ENCODE measurements around the gene DUSP1. TPM values are rescaled to one million over a fixed set of nuclear protein-coding genes. Genes with fewer than 3 reads are reported as not detected.
"Not testable (repeated sequence)": the region's sequence is repeated elsewhere in the genome, so short reads cannot be mapped to it uniquely, and the experiment has no call there.

The DUSP1 gene
- total RNA-seq, 4 donors from 2014 or later: 455 to 718 (median 676) TPM

DNA sequence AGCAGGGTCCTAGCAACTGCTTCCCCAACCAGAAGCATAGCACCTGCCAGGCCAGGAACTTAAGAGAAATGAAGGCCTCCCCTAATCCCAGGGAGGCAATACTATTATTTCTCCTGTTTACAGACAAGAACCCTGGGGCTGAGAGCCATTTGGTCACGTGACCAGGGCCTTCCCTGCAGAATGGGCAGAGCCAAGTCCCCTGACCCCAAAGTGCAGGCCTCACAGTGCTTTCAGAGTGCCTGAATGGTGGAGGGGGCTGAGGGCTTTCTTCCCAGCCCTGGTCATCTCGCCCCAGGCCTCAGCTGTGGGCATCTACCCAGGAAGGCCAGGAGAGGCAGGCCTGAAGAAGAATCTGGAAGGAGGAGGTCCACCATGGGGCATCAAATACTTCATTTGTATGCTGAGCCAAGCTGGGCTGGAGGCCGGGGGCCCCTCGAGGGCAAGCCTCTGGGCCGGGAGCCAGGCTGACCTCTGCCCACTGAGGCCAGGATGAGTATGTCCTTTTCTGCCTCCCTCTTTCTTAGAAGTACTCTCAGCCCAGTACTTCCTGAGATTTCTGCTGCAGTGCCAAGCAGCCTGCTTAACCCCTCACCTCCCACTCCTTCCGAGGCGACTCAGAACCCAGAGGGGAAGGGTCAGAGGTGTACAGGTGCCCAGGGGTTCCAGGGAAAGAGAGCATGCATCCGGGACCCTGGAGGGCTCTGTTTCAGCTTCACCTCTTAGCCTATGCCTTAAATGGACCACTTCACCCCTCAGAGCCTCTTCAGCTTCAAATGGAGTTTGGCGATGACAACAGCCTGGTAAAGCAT is 18.9 kb upstream of the DUSP1 start:
- intact Hi-C loops (cut with DNase I): loop anchor here (5.0 kb wide), 1 partner anchor 67 kb away; no protein-coding TSS in a partner anchor
- peaks cover 36 to 48% (median 40%) of the 10 kb centered on the region in 4 donors for H3K4me1 ChIP-seq
- H3K36me3 ChIP-seq: no peaks in the 10 kb centered on the region
- 65% methylated on average over 7 of the region's 9 CpGs for WGBS
- H3K27ac ChIP-seq (replicated peaks in 1 of 4): peak overlapping the region; percentile 51 to 72 (median 70)
- H3K4me3 ChIP-seq: no peak overlapping the region
- no peaks in the 10 kb centered on the region for H3K27me3 ChIP-seq
- TF ChIP-seq EP300 (IDR thresholded peaks at IDR 0.05) (no peak), POLR2AphosphoS5 (IDR thresholded peaks at IDR 0.05) (no peak), POLR2A (IDR thresholded peaks at IDR 0.05; ENCODE audit: low read depth) (no peak)
- TF ChIP-seq, protein P1, sequence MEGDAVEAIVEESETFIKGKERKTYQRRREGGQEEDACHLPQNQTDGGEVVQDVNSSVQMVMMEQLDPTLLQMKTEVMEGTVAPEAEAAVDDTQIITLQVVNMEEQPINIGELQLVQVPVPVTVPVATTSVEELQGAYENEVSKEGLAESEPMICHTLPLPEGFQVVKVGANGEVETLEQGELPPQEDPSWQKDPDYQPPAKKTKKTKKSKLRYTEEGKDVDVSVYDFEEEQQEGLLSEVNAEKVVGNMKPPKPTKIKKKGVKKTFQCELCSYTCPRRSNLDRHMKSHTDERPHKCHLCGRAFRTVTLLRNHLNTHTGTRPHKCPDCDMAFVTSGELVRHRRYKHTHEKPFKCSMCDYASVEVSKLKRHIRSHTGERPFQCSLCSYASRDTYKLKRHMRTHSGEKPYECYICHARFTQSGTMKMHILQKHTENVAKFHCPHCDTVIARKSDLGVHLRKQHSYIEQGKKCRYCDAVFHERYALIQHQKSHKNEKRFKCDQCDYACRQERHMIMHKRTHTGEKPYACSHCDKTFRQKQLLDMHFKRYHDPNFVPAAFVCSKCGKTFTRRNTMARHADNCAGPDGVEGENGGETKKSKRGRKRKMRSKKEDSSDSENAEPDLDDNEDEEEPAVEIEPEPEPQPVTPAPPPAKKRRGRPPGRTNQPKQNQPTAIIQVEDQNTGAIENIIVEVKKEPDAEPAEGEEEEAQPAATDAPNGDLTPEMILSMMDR (IDR thresholded peaks at IDR 0.05): no peak
- DNase-seq (ENCODE audit: extremely low spot score): no peak
- H3K9me3 ChIP-seq: no peaks in the 10 kb centered on the region

DNA sequence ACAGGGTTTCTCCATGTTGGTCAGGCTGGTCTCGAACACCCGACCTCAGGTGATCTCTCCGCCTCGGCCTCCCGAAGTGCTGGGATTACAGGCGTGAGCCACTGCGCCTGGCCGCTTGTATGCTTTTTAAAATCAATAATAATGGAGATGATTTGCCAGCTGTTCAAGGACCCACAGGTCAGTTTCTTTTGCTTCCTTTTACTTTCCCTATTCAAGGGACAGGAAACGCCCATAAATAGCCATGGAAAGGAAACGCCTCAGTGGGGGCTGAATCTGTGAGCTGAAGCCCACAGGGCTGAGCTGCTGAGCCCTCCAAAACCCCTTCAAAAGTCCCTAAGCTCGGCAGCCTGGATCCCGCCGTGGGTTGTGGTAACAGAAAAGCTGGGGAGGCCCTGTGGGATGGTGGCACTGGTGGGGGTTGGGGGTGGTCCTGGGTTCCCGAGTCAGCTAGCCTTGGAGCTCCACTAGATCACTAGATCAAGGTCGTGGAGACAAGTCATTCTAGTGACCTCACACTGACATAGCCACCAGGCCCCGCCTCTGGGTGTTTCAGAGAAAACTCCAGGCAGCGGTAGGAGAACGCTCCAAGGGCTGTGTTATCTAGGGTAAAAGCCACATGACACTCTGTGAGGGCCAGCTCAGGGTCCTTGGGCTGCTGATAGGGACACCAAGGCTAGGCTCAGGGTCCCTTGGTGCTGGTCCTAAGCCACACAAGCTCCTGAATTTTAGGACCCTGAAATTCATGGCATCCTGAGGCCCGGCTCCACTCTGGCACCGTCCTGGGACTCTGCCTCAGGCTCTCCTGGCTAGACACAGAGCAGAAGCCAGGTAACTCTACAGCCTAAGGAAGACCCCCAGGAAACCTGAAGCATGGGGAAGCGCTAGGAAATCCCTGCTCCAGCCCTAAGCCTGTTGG is 18.0 kb upstream of the DUSP1 start:
- Histone ChIP-seq H3K4me1 (peaks cover 27 to 39% (median 32%) of the 10 kb centered on the region in 4 donors), H3K4me3 (no peak overlapping the region), H3K9me3 (no peaks in the 10 kb centered on the region), H3K27ac (replicated peaks in 1 of 4) (peak overlapping the region; percentile 51 to 72 (median 70)), H3K36me3 (no peaks in the 10 kb centered on the region), H3K27me3 (no peaks in the 10 kb centered on the region)
- WGBS: 66% methylated on average over 10 of the region's 21 CpGs
- intact Hi-C loops (cut with DNase I): no loop called here
- TF ChIP-seq POLR2AphosphoS5 (IDR thresholded peaks at IDR 0.05) (peak; percentile 37 to 54), POLR2A (IDR thresholded peaks at IDR 0.05; ENCODE audit: low read depth) (no peak)
- no peak for DNase-seq (ENCODE audit: extremely low spot score)

DNA sequence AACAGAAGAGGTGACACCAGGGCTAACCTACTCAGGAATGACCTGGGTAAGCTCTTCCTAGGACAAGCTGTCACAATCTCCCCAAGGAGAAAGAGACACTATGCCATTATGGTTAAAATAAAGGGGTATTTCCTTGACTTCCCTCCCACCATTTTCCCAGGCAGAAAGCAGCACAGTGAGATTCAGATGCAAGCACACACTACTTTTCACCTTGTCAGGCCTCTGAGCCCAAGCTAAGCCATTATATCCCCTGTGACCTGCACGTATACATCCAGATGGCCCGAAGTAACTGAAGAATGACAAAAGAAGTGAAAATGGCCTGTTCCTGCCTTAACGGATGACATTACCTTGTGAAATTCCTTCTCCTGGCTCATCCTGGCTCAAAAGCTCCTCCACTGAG is 16.5 kb upstream of the DUSP1 start:
- peaks cover 20 to 33% (median 27%) of the 10 kb centered on the region in 4 donors for H3K4me1 ChIP-seq
- H3K27me3 ChIP-seq; DNase-seq (ENCODE audit: extremely low spot score); H3K9me3 ChIP-seq; H3K36me3 ChIP-seq; H3K4me3 ChIP-seq; intact Hi-C loops (cut with DNase I); H3K27ac ChIP-seq (replicated peaks in 1 of 4): not testable (repeated sequence)
- 97% methylated on average over 3 of the region's 3 CpGs for WGBS

DNA sequence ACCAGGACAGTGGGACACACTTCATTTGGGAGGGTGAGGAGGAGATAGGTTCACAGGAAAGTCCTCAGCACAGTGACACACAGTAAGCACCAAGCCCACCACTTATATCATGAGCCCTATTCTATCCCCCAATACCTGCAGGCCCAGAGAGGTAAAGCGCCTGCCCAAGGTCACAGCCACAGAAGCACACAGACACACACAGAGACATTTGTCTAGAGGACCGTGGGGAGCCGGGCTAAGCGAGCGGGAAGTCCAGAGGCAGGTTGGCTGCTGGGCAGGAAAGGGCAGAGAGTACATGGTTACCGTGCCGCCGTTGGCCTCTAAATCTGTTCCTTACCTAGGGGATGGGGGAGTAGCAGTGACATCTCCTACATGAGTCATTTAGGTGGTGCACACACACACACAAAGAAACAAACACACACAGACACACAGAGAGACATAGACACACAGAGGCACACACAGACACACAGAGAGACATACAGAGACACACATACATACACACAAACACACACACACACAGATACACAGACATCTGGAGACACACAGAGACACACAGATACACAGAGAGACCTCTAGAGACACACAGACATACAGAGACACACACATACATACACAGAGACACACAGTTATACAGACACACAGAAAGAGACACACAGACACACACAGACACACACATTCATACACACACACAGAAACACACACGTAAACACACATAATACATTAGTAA is 15.9 kb upstream of the DUSP1 start:
- no peak for TF ChIP-seq POLR2AphosphoS5 (IDR thresholded peaks at IDR 0.05)
- TF ChIP-seq EP300 (IDR thresholded peaks at IDR 0.05): no peak
- TF ChIP-seq, protein P1 (IDR thresholded peaks at IDR 0.05): no peak
- no peak for TF ChIP-seq POLR2A (IDR thresholded peaks at IDR 0.05; ENCODE audit: low read depth)
- no peak for DNase-seq (ENCODE audit: extremely low spot score)
- Histone ChIP-seq H3K9me3 (no peaks in the 10 kb centered on the region), H3K4me1 (peaks cover 20 to 33% (median 27%) of the 10 kb centered on the region in 4 donors), H3K36me3 (no peaks in the 10 kb centered on the region), H3K4me3 (no peak overlapping the region), H3K27ac (replicated peaks in 1 of 4) (no peak overlapping the region), H3K27me3 (no peaks in the 10 kb centered on the region)
- WGBS: 89% methylated on average over 8 of the region's 9 CpGs
- intact Hi-C loops (cut with DNase I): no loop called here

DNA sequence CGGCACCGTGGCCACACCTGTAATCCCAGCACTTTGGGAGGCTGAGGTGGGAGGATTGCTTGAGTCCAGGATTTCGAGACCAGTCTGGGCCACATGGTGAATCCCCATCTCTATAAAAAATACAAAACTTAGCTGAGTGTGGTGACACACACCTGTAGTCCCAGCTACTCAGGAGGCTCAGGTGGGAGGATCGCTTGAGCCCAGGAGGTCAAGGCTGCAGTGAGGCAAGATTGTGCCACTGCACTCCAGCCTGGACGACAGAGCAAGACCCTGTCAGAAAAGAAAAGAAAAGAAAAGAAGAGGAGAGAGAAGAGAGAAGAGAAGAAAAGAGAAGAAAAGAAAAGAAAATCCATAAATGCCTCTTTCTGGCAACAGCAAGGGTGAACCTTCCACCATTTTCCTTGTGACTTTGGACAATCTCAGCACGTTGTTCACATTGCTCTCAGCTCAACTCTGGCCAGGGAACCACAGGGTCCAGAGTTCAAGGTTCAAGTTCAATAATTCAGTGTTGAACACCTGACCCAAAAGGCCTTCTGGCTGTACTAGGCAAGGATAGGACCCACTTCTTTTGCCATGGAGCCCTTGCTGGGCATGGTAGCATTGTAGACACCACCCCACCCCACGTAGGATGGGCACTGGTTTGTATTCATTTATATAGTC is 14.6 kb upstream of the DUSP1 start:
- DNase-seq (ENCODE audit: extremely low spot score): no peak
- TF ChIP-seq, protein P1 (IDR thresholded peaks at IDR 0.05): no peak
- TF ChIP-seq EP300 (IDR thresholded peaks at IDR 0.05): no peak
- no peak for TF ChIP-seq POLR2A (IDR thresholded peaks at IDR 0.05; ENCODE audit: low read depth)
- TF ChIP-seq POLR2AphosphoS5 (IDR thresholded peaks at IDR 0.05): no peak
- WGBS: 94% methylated on average over 7 of the region's 7 CpGs

DNA sequence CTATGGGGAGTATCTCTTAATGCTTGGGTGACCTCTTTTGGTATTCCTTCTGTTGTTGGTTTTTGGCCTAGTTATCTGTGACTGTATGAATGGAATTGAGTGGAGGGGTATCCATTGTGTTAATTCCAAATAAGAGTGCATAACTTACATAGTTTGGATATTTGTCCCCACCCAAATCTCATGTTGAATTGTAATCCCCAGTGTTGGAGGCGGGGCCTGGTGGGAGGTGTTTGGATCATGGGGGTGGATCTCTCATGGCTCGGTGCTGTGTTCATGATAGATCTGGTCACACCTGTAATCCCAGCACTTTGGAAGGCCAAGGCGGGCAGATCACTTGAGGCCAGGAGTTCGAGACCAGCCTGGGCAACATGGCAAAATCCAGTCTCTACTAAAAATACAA is 13.2 kb upstream of the DUSP1 start:
- intact Hi-C loops (cut with DNase I); DNase-seq (ENCODE audit: extremely low spot score); H3K9me3 ChIP-seq; H3K27ac ChIP-seq (replicated peaks in 1 of 4); H3K4me3 ChIP-seq; H3K27me3 ChIP-seq; H3K36me3 ChIP-seq: not testable (repeated sequence)
- 98% methylated on average over 4 of the region's 4 CpGs for WGBS
- H3K4me1 ChIP-seq: peaks cover 8 to 15% (median 14%) of the 10 kb centered on the region in 4 donors

More for the DNA sequence above, 14.6 kb upstream of the DUSP1 start:
- H3K4me3 ChIP-seq: no peak overlapping the region
- H3K4me1 ChIP-seq: peaks cover 20 to 28% (median 26%) of the 10 kb centered on the region in 4 donors
- H3K27ac ChIP-seq (replicated peaks in 1 of 4): no peak overlapping the region
- H3K9me3 ChIP-seq: no peaks in the 10 kb centered on the region
- H3K36me3 ChIP-seq: no peaks in the 10 kb centered on the region
- no peaks in the 10 kb centered on the region for H3K27me3 ChIP-seq
- intact Hi-C loops (cut with DNase I): no loop called here

DNA sequence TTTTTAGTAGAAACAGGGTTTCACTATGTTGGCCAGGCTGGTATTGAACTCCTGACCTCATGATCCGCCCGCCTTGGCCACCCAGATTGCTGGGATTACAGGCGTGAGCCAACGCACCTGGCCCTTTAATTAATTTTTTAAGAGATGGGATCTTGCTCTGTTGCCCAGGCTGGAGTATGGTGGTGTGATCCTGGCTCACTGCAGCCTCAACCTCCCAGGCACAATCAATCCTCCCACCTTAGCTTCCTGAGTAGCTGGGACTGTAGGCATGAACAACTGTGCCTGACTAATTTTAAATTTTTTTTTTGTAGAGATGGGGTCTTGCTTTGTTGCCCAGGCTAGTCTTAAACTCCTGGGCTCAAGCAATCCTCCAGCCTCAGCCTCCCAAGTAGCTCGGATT is 12.3 kb upstream of the DUSP1 start:
- H3K9me3 ChIP-seq; H3K27ac ChIP-seq (replicated peaks in 1 of 4); intact Hi-C loops (cut with DNase I); H3K27me3 ChIP-seq; DNase-seq (ENCODE audit: extremely low spot score); H3K36me3 ChIP-seq; H3K4me3 ChIP-seq: not testable (repeated sequence)
- peaks cover 6 to 10% (median 7%) of the 10 kb centered on the region in 4 donors for H3K4me1 ChIP-seq
- WGBS: 97% methylated on average over 5 of the region's 5 CpGs

Data from esophagus muscularis mucosa (tissue), 4 donors.